SW480 (cell line): ENCODE data around the gene CHRM2.

Experiments
- DNase-seq: peaks from one replicate; pipeline ENCODE4 v3.0.0-alpha.2; 2016; ENCODE audit warnings: low spot score

Gene CHRM2

DNA sequence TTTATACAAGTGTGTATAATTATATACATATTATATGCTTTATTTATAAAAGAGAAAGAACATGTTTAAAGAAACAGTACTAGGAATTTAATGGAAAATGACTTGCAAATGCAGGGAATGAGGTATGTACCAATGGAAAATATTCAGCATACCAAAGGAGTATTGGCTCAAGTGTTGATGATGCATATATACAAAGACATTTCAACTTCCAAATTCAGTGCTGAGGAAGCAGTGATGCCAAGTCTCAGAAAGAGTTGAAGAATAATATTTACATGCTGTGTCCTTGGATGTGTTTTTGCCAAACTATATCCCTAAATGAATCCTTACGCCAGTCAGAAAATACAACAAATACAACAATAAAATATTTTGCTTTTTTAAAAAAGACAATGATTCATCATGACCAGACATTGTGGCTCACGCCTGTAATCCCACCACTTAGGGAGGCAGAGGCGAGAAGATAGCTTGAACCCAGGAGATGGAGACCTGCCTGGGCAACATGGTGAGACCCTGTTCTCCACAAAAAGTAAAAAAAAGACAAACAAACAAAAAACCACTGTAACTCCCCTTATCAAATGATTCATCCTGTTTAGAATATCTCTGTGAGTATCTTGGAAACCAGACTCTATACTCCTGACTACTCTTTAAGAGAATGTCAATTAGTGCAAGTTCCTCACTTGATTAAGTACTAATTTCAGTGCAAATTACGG lies 157.2 kb downstream of the CHRM2 start:
- no peak for DNase-seq

DNA sequence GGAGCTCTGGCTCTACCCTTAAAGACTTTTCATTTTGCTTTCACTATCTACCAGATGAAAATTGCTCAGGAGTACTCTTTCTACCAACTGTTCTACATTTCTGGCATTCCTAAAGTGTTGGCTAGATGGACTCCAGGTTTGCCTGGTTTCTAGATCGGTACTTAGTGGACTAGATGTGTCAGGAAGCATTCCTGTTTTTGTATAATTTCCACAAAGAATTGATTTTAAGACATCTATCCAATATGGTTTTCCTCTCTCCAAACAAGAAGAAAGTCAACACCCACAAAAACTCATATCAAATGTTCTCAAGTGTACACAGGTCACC lies 157.7 kb downstream of the CHRM2 start:
- DNase-seq = no peak

DNA sequence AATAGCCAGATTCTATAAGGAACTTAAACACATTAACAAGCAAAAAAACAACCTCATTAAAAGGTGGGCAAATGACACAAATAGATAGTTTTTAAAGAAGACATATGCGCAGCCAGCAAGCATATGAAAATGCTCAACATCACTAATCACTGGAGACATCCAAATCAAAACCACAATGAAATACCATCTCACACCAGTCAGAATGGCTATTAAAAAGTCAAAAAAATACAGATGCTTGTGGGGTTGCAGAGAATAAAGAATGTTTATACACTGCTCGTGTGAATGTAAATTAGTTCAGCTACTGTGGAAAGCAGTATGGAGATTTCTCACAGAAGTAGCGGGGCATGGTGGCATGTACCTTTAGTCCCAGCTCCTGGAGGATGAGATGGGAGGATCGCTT lies 164.0 kb downstream of the CHRM2 start:
- no peak for DNase-seq

DNA sequence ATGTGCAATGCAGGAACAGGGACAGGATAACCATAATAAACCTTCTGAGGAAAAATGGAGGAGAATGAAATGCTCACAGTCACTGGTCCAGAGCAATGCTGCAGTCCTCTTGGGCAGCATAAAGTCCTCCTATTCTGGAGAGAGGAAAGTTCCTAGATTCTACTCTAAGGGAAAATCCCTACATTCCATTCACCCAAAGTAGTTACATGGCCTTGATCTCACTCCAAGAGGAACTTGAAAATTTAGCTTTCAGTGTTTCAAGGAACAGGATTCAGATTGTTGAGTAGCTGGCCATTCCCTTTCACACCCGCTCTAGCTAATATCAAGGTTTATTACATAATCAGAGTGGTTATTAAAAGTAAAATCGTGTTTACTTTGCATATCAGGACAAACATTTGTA lies 168.3 kb downstream of the CHRM2 start:
- no peak for DNase-seq

DNA sequence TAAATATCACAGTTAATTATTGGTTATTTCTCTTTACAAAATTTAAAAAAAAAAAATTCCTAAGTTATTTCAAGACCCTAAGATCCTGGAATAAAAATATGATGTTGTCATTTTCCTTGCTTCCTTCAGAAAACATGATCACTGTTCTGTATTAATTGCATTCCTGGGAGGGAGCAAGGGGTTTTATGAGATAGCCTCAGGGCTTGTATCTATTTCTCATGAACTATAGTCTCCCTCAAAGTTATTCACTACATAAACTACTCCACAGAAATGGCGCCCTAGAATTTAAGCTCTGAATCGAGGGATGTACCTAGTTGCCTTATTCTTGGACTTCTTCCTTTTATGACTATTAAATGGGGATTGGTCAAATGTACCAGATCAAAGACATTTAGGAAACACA lies 170.3 kb downstream of the CHRM2 start:
- DNase-seq = no peak

DNA sequence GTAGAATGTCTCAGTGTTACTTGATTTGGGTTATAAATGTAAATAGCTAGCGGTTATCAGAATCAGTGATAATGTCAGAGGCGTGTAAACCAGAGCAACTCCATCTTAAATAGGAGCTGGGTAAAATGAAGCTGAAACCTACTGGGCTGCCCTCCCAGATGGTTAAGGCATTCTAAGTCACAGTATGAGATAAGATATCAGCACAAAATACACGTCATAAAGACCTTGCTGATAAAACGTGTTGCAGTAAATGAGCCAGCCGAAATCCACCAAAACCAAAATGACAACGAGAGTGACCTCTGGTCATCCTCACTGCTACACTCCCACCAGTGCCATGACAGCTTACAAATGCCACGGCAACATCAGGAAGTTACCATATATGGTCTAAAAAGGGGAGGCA lies 172.3 kb downstream of the CHRM2 start:
- DNase-seq = no peak

DNA sequence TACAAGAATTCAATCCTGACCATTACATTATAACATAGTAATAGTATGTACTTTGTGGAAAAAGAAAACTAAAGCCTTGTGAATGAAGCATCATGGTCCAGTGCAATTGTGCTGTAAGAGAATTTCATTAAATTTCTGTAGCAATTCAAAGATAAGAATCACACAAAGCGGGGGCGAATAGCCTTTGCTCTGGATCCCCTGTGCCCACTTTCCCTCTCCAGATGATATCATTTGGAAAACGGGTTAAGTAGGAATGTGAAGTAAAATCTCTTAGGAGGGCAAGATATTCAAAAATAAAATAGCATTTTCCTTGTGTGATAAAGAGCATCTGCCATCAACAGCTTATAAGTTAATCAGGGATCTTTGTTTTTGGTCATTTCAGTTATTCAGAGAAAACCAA lies 177.1 kb downstream of the CHRM2 start:
- no peak for DNase-seq

DNA sequence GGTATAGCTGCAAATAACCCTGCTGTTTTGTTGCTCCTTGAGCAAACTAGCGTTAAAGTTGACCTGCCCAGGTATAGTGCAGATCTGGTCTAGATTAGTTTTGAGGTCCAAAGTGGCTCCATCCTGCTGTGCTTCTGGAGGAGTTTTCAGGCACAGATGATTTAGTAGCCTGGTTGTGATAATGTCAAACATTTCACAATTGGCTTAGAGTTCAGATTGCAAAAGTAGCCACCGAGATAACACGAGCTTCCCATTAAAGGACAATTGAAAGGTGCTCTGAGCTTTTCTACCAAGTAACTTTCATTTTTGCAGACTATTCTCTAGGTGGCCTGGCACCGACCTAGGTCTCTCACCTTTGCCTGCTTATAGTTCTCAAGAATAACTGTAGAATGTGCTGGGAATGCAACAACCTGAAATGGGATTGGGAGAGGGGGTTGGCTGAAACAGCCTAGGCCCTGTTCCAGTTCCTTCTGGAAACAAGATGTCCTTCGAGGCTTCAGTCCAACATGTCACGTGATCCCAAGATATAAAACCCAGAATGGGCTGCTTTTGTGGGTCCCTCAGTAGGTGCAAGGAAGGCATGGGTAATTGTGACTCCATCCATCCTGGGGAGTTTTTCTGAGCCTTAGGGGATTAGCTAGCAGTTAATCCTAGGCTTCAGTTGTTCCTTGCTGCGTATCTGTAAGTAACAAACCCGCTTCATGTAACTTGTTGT lies 201.0 kb downstream of the CHRM2 start:
- DNase-seq = no peak
